Measurements from ENCODE around the gene BICD1. TPM values are rescaled to one million over a fixed set of nuclear protein-coding genes. Genes with fewer than 3 reads are reported as not detected.

The BICD1 gene
- total RNA-seq, 1 donor from 2014 or later, result 49.5 TPM

GRCh38 chr12:32197421-32197820 is 90.8 kb downstream of the BICD1 start:
- DNase-seq (ENCODE audit: low read depth, low spot score), result no peak
- no peak overlapping the region for H3K4me3 Mint-ChIP-seq
- H3K9me3 Mint-ChIP-seq, result peaks cover 26% of the 10 kb centered on the region
- H3K4me1 Mint-ChIP-seq, result peaks cover 34% of the 10 kb centered on the region
- no peak for TF ChIP-seq CTCF (conservative IDR thresholded peaks at IDR 0.05)
- no peaks in the 10 kb centered on the region for H3K27me3 Mint-ChIP-seq (ENCODE audit: low read depth)
- peaks cover 55% of the 10 kb centered on the region for H3K36me3 Mint-ChIP-seq (ENCODE audit: low read depth)
- H3K27ac Mint-ChIP-seq (ENCODE audit: unreplicated experiment), result no peak overlapping the region

GRCh38 chr12:32198555-32198954 is 91.9 kb downstream of the BICD1 start:
- Mint-ChIP-seq H3K4me1 (peaks cover 34% of the 10 kb centered on the region), H3K4me3 (no peak overlapping the region), H3K27me3 (ENCODE audit: low read depth) (no peaks in the 10 kb centered on the region), H3K36me3 (ENCODE audit: low read depth) (peaks cover 47% of the 10 kb centered on the region), H3K27ac (ENCODE audit: unreplicated experiment) (peak overlapping the region; percentile 70), H3K9me3 (peaks cover 25% of the 10 kb centered on the region)
- DNase-seq (ENCODE audit: low read depth, low spot score), result no peak
- TF ChIP-seq CTCF (conservative IDR thresholded peaks at IDR 0.05), result no peak

GRCh38 chr12:32201096-32201495 is 94.4 kb downstream of the BICD1 start:
- no peak for TF ChIP-seq CTCF (conservative IDR thresholded peaks at IDR 0.05)
- Mint-ChIP-seq H3K4me3 (no peak overlapping the region), H3K27me3 (ENCODE audit: low read depth) (no peaks in the 10 kb centered on the region), H3K27ac (ENCODE audit: unreplicated experiment) (peak overlapping the region; percentile 32), H3K4me1 (peaks cover 38% of the 10 kb centered on the region), H3K9me3 (peaks cover 15% of the 10 kb centered on the region), H3K36me3 (ENCODE audit: low read depth) (peaks cover 34% of the 10 kb centered on the region)
- DNase-seq (ENCODE audit: low read depth, low spot score), result no peak

- Mint-ChIP-seq H3K36me3 (ENCODE audit: low read depth) (peaks cover 29% of the 10 kb centered on the region), H3K27me3 (ENCODE audit: low read depth) (no peaks in the 10 kb centered on the region), H3K4me1 (peaks cover 38% of the 10 kb centered on the region), H3K27ac (ENCODE audit: unreplicated experiment) (peak overlapping the region; percentile 68), H3K4me3 (no peak overlapping the region), H3K9me3 (peaks cover 12% of the 10 kb centered on the region)
- no peak for TF ChIP-seq CTCF (conservative IDR thresholded peaks at IDR 0.05)
- DNase-seq (ENCODE audit: low read depth, low spot score), result no peak
Measured at GRCh38 chr12:32201976-32202375, 95.3 kb downstream of the BICD1 start.

- DNase-seq (ENCODE audit: low read depth, low spot score), result no peak
- no peak for TF ChIP-seq CTCF (conservative IDR thresholded peaks at IDR 0.05)
- Mint-ChIP-seq H3K27me3 (ENCODE audit: low read depth) (no peaks in the 10 kb centered on the region), H3K4me3 (no peak overlapping the region), H3K4me1 (peaks cover 28% of the 10 kb centered on the region), H3K9me3 (peaks cover 7% of the 10 kb centered on the region), H3K36me3 (ENCODE audit: low read depth) (peaks cover 16% of the 10 kb centered on the region), H3K27ac (ENCODE audit: unreplicated experiment) (peak overlapping the region; percentile 27)
Measured at GRCh38 chr12:32205731-32206130, 99.1 kb downstream of the BICD1 start.

- no peaks in the 10 kb centered on the region for H3K27me3 Mint-ChIP-seq (ENCODE audit: low read depth)
- no peak for TF ChIP-seq CTCF (conservative IDR thresholded peaks at IDR 0.05)
- H3K4me3 Mint-ChIP-seq, result no peak overlapping the region
- peaks cover 9% of the 10 kb centered on the region for H3K36me3 Mint-ChIP-seq (ENCODE audit: low read depth)
- H3K27ac Mint-ChIP-seq (ENCODE audit: unreplicated experiment), result peak overlapping the region; percentile 66
- H3K4me1 Mint-ChIP-seq, result peaks cover 27% of the 10 kb centered on the region
- DNase-seq (ENCODE audit: low read depth, low spot score), result no peak
- H3K9me3 Mint-ChIP-seq, result peaks cover 7% of the 10 kb centered on the region
Measured at GRCh38 chr12:32208355-32208754, 101.7 kb downstream of the BICD1 start.
